ENCODE measurements around the gene LAPTM5.
"Not testable (repeated sequence)": the region's sequence is repeated elsewhere in the genome, so short reads cannot be mapped to it uniquely, and the experiment has no call there.

LAPTM5 gene

DNA sequence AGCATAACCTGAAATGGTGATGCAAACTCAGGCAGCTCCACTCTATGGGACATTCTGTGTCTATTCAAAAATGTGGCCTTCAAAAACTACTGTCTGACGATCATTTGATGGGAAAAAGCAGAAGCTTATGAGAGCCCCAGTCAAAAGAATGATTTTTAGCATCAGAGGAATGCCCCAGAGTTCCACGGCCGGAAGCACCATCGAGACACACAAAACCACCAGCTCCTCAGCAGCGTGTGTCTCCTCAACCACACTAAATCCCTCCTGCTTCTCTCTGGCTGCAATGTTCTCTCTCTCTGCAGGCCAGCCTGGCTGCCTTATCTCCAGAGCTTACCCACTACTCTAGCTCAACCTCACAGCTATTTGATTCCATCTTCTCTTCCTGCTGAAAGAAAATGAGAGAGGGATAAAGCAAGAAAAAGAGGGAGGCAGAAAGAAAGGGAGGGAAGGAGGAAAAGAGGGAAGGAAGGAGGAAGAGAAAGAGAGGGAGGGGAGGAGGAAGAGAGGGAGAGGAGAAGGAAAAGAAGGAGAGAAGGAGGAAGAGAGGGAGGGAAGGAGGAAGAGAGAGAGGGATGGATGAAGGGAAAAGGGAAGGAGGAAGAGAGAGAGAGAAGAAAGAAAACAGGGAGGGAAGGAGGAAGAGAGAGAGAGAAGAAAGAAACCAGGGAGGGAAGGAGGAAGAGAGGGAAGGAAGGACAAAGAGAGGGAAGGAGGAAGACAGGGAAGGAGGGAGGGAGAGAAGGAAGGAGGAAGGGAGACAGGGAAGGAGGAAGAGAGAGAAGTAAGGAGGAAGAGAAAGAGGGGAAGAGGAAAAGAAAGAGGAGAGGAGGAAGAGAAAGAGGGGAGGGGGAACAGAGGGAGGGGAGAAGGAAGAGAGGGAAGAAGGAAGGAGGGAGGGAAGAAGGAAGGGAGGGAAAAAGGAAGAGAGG is 33.5 kb upstream of the LAPTM5 start:
- FAIRE-seq: no peak
- no peak for TF ChIP-seq POLR2A (IDR thresholded peaks at IDR 0.05; ENCODE audit: low read depth, low read length)
- DNase-seq (ENCODE audit: insufficient read length, low spot score): no peak

DNA sequence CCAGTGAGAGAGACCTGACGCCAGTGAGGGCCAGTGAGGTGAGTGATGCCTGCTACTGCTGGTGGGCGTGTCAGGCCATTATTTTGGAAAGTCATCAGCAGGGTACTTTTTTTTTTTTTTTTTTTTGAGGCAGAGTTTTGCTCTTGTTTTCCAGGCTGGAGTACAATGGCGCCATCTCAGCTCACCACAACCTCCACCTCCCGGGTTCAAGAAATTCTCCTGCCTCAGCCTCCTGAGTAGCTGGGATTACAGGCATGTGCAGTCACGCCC is 32.6 kb upstream of the LAPTM5 start:
- not testable (repeated sequence) for DNase-seq (ENCODE audit: insufficient read length, low spot score); FAIRE-seq

DNA sequence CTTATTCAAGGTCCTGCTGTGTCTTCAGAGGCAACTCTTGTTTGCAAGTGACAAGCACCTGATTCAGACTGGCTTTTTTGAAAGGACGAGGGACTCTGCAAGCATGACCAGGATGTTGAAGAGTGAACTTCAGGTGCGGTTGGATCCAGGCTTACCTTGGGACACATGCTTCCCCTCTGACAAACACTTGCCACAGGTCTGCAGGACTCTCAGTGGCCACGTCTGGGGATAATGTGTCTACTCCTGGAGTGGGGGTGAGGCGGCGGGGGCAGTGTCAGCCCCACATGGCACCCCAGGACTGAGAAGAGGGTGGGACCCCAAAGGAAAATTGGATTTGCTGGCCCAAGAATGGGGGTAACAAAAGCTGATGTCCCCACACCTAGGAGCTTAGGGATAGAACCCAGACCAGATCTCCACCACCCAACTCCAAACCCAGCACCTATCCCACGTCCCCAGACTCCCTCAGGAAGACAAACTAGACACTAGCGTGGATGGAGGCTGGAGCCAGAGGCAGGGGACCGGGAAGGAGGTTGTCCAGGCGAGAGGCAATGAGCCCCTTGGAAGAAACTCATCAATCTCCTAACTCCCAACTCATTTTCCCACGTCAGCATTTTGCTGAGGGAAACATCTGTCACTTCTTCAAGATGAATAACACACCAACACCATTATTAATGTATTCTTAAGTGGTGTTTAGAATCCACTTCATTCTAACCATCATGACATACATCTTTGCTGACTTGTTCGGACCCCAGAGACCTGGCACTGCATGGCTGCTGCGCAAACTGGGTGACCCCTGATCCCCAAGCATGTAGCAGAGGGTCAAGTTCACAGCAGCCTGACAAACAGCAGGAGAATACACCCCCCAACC is 32.0 kb upstream of the LAPTM5 start:
- DNase-seq (ENCODE audit: insufficient read length, low spot score): no peak
- TF ChIP-seq POLR2A (IDR thresholded peaks at IDR 0.05; ENCODE audit: low read depth, low read length): no peak
- FAIRE-seq: no peak

DNA sequence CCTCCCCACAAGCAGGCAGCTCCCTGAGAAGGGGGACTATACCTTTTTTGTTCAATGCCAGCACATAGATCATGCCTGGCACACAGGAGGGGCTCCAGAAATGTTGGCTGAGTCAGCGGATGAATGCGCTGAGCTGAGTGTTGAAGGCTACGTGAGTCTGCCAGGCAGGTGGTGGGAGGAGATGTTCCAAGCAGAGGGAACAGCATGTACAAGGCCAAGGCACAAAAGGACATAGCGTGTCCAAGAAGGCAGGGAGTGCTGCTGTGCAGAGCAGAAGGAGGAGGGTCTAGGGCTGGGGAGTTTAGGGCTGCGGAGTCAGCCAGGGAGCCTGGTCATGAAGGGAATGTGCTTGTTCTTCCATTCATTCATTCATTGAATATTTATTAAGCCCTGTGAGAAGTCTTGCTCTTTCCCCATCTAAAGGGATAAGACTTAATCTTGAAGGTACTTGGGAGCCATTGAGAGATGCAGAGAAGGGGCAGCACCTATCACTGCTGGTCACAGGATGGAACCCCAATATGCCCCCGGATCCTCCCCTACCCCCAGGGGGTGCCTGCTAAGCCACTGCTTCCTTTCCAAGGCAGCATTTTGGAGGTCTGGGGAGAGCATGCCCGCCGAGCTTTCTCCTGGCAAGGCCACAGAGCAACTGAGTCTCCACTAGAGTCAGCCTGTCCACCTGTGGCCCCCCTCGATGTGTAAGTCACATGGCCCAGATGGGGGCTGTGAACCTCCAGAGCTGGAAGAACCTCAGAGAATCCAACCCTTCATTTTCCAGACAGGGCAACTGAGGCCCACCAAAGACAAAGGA is 31.2 kb upstream of the LAPTM5 start:
- no peak for DNase-seq (ENCODE audit: insufficient read length, low spot score)
- TF ChIP-seq POLR2A (IDR thresholded peaks at IDR 0.05; ENCODE audit: low read depth, low read length): no peak
- FAIRE-seq: no peak

DNA sequence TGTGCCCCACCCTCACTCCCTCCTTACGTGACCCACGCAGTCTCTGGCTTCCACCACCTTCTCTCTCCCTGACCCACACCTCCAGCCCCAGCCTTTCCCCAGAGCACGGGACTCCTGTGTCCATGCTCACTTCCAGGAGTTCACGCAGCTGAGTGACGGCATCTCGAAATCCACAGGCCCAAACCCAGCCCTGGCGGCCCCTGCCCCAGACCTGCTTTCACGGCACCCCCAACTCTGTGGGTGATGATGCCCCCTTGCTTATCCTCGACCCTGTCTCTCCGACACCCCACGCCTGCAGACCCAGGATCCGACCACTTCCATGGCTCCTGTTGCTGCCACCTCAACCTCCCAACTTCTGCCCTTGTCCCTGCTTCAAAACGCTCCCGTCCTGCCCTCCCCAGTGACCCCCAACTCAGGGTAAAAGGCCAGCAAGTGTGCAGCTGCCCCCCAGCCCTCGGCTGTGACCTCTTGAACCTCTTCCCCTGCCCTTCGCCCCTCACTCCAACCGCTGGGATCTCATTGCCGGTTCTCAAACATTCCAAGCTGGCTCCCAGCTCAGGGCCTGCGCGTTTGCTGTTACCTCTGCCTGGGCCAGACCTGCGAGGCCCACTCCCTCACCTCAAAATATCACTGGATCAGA is 30.4 kb upstream of the LAPTM5 start:
- FAIRE-seq: no peak
- DNase-seq (ENCODE audit: insufficient read length, low spot score): no peak
- no peak for TF ChIP-seq POLR2A (IDR thresholded peaks at IDR 0.05; ENCODE audit: low read depth, low read length)

DNA sequence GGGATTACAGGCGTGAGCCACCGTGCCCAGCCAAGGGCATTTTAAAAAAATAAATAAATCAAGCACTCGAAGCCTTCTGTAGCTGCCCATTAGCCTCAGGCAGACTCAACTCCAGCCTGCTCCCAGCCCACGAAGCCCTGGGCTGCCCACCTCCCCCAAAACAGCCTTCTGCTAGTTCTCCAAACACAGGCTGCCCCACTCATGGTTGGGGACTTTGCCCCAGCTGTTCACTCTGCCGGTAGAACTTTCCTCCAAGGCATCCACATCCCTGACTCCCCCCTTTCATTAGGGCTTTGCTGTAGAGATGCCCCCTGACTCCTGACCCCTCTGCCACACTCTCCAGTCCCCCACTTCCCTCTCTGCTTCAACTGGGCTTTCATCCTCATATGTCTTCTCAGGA is 29.7 kb upstream of the LAPTM5 start:
- TF ChIP-seq POLR2A (IDR thresholded peaks at IDR 0.05; ENCODE audit: low read depth, low read length): no peak
- no peak for FAIRE-seq
- no peak for DNase-seq (ENCODE audit: insufficient read length, low spot score)

DNA sequence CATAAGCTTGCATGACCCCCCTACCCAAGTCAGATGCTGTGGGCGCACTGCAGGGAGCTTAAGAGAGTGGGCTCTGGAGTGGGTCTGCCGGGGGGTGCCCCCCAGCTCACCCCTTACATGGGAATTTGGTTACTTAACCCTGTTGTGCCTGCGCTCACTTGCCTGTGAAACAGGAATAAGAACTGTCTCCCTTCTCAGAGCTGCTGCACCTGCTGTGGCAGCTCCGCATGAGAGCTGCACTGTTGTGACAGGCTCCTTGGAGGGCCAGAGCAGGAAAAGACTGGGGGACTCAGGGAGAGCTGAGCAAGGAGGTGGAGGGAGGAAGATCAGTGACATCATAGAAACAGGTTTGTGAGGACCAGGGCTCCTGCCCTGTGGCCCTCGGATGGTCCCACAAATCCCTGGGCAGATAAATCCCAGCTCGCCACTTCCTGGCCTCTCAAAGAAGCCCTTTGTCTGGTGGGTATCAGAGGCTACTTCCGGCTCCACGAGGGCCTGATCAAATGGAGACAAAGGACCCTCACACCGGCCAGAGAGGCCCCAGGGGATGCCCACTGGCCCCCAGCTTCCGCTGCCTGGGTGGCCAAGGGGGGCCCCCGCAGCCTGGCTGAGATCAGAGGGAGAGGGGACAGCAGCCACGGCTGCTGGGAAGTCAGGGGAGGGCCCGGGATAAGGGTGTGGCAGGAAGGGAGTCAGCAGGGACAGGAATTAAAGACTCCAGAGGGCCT is 28.9 kb upstream of the LAPTM5 start:
- no peak for DNase-seq (ENCODE audit: insufficient read length, low spot score)
- no peak for FAIRE-seq
- no peak for TF ChIP-seq POLR2A (IDR thresholded peaks at IDR 0.05; ENCODE audit: low read depth, low read length)

DNA sequence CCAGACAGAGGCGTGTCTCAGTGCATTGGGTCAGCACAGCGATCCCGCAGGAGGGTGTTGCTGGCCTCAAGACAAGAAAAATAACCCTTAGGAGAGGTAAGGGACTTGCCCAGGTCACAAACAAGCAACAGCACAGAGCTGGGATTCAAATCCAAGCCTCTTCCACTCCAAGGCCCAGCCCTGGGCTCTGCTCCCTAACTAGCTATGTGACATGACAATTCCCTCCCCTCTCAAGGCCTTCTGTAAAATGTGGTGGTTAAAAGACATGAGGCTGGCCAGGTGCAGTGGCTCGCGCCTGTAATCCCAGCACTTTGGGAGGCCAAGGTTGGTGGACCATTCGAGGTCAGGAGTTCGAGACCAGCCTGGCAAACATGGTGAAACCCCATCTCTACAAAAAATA is 28.1 kb upstream of the LAPTM5 start:
- no peak for DNase-seq (ENCODE audit: insufficient read length, low spot score)
- no peak for TF ChIP-seq POLR2A (IDR thresholded peaks at IDR 0.05; ENCODE audit: low read depth, low read length)
- no peak for FAIRE-seq

DNA sequence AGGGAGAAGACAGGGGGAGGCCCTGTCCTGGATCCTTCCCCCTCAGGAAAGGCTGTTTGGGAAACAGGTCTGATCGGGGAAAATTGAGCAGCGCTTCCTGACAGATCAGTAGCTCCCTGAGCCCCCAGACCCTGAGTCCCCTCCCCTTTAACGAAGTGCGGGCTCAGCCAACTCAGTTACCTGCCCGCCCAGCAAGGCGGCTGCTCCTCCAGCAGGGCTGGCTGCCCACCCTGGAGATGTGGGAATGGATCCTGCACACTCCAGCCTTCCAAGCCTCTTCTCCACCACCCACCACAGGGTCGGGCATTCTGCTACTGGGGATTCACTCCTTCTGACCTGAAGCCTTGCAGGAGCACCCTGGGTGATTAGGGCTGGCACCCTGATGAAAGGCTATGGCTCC is 27.6 kb upstream of the LAPTM5 start:
- TF ChIP-seq POLR2A (IDR thresholded peaks at IDR 0.05; ENCODE audit: low read depth, low read length): no peak
- no peak for DNase-seq (ENCODE audit: insufficient read length, low spot score)
- no peak for FAIRE-seq

DNA sequence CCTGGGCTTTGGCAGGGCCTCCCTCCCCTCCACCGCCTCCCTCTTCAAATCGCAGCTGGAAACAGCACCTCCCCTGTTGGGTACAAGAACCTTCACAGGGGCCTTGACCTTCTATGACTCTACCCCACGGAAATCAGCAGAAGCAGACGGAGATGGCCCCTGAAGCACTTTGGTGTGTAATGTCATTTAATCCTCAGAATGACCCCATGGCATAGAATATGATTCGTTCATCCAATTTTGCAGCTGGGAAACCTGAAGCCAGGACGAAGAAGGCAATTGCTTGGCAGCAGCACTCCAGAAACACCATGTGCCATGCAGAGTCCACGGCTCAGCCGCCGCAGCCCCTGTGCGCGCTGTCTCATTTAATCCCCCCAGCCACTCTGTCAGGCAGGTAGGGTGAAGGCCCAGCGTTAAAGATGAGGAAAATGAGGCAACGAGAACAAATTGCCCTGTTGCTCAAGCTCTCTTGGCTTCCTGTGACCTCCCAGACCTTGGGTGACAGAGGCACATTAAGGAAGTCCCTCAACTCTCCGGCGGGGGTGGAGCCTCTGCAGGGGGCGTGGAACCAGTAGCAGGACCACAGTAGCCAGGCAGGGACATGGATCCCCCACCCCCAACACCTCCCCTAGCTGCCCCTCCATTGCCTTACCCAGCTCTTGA is 25.8 kb upstream of the LAPTM5 start:
- DNase-seq (ENCODE audit: insufficient read length, low spot score): no peak
- no peak for FAIRE-seq
- no peak for TF ChIP-seq POLR2A (IDR thresholded peaks at IDR 0.05; ENCODE audit: low read depth, low read length)

DNA sequence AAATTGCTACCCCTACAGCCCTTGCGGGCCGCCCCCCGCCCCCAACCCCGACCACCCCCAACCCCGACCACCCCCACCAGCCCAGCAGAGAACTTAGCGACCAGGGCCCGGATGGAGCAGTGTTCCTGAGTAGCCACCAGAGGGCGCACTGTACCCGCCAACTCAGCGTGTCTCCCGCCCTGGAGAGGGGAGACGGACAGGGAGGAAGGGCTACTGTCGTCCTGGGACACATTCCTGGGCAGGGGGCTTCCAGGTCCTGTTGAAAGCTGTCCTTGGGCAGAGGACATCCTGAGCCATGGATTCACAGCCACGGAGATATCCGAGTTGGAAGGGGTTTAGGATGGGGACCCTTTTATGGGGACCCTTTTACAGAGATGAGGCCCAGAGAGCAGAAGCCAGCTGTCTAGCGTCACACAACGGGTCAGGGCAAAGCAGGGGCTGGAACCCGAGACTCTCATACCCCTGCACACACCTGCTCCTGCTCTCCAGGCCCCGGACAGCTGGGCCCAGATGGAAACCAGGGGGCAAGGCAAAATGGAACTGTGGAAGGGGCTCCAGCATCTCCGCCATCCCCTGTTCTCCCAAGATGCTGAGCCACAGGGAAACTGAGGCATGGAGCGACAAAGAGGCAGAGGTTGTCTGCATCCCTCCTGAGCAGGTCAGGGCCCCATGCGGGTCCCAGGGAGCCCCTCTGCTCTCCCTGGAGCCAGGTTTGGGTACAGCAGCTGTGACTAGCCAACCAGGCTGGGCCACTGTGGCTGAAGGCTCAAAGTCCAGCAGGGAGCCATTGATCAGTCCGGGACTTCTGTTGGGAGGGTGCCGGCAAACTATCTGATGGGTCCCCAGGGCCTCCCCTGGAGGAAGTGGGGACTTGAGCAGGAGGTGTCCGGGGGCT is 25.0 kb upstream of the LAPTM5 start:
- FAIRE-seq: no peak
- TF ChIP-seq POLR2A (IDR thresholded peaks at IDR 0.05; ENCODE audit: low read depth, low read length): no peak
- peak; percentile 79 for DNase-seq (ENCODE audit: insufficient read length, low spot score)

DNA sequence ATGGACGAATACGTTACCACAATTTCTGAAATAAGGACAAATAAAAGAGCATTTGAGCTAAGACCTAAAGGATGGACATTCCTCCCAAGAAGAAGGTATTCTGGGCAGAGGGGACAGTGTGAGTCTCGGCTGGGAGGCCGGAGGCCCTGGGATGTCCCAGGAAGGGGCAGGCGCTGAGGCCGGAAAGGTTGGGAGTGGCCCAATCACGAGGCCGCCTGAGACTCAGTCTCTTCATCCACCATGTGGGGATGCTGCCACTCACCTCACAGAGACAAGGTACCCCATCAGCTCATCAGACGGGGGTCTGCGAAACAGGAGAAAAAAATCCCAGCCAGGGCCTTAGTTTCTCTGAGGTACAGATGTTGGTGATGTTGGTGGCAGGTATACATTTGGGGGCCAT is 24.3 kb upstream of the LAPTM5 start:
- TF ChIP-seq POLR2A (IDR thresholded peaks at IDR 0.05; ENCODE audit: low read depth, low read length): no peak
- FAIRE-seq: no peak
- no peak for DNase-seq (ENCODE audit: insufficient read length, low spot score)

Data from H54 (cell line).